ENCODE measurements around the gene FRAS1.

The FRAS1 gene

DNA sequence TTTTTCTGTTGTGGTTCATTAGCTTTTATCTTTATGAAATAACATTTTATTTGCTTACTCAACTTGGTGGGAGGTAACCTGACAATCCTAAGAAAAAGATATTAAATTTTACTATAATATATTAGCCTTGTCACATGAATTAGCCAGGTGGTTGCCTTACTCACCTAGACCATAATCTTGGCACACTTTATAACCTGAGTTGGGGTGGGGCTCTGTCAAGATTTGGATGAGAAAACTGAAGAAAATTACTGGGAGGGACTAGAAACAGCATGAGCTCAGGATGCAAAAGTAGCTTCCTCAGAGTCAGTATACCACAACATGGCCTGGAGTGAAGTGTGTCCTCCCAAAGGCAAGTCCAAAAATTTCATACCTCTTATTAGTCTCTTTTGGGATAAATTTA, 329.6 kb downstream of the FRAS1 start:
- CTCF ChIA-PET = no interaction called here
- TF ChIP-seq ZNF384 (IDR thresholded peaks at IDR 0.05) (no peak), FOXK2 (IDR thresholded peaks at IDR 0.05) (no peak), LEF1 (IDR thresholded peaks at IDR 0.05; ENCODE audit: borderline replicate concordance) (no peak), ARNT (IDR thresholded peaks at IDR 0.05) (no peak), TARDBP (IDR thresholded peaks at IDR 0.05) (no peak), FOXA1 (IDR thresholded peaks at IDR 0.05) (no peak), FOXM1 (IDR thresholded peaks at IDR 0.05; ENCODE audit: borderline replicate concordance) (no peak), BHLHE40 (IDR thresholded peaks at IDR 0.05; ENCODE audit: borderline replicate concordance) (no peak), SP1 (IDR thresholded peaks at IDR 0.05) (no peak), ELF4 (IDR thresholded peaks at IDR 0.05) (no peak), NFRKB (IDR thresholded peaks at IDR 0.05) (no peak), SUZ12 (IDR thresholded peaks at IDR 0.05) (no peak), CTBP1 (IDR thresholded peaks at IDR 0.05; ENCODE audit: borderline replicate concordance) (no peak), L3MBTL2 (conservative IDR thresholded peaks at IDR 0.05) (no peak), HDGF (IDR thresholded peaks at IDR 0.05; ENCODE audit: borderline replicate concordance) (no peak)
- TF ChIP-seq, protein P1, sequence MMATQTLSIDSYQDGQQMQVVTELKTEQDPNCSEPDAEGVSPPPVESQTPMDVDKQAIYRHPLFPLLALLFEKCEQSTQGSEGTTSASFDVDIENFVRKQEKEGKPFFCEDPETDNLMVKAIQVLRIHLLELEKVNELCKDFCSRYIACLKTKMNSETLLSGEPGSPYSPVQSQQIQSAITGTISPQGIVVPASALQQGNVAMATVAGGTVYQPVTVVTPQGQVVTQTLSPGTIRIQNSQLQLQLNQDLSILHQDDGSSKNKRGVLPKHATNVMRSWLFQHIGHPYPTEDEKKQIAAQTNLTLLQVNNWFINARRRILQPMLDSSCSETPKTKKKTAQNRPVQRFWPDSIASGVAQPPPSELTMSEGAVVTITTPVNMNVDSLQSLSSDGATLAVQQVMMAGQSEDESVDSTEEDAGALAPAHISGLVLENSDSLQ (IDR thresholded peaks at IDR 0.05) = no peak
- POLR2A ChIA-PET = no interaction called here
- DNase-seq (ENCODE audit: extremely low spot score) = no peak

DNA sequence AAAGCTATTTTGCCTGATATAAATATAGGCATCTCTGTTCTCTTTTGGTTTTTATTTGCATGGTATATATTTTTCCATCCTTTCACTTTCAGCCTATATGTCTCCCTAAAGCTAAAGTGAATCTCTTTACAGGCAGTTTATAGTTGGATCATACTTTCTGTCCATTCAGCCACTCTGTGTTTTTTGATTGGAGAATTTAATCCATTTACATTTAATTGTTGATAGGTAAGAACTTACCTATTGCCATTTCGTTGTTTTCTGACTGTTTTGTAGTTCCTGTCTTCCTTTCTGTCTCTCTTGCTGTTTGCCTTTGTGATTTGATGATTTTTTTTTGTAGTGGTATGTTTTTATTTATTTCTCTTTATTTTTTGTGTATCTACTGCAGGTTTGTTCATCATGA, 338.5 kb downstream of the FRAS1 start:
- ChIA-PET CTCF (no interaction called here), POLR2A (no interaction called here)
- DNase-seq (ENCODE audit: extremely low spot score) = no peak
- TF ChIP-seq L3MBTL2 (conservative IDR thresholded peaks at IDR 0.05) (no peak), FOXK2 (IDR thresholded peaks at IDR 0.05) (no peak), FOXA1 (IDR thresholded peaks at IDR 0.05) (no peak)

GRCh38 chr4:78396613-78397291, 339.6 kb downstream of the FRAS1 start:
- ChIA-PET CTCF (no interaction called here), POLR2A (no interaction called here)
- TF ChIP-seq ARNT (IDR thresholded peaks at IDR 0.05) (no peak), TARDBP (IDR thresholded peaks at IDR 0.05) (no peak), L3MBTL2 (conservative IDR thresholded peaks at IDR 0.05) (no peak), SUZ12 (IDR thresholded peaks at IDR 0.05) (no peak), CTBP1 (IDR thresholded peaks at IDR 0.05; ENCODE audit: borderline replicate concordance) (no peak), ZNF384 (IDR thresholded peaks at IDR 0.05) (no peak), SP1 (IDR thresholded peaks at IDR 0.05) (no peak), NFRKB (IDR thresholded peaks at IDR 0.05) (no peak), LEF1 (IDR thresholded peaks at IDR 0.05; ENCODE audit: borderline replicate concordance) (no peak), HDGF (IDR thresholded peaks at IDR 0.05; ENCODE audit: borderline replicate concordance) (no peak), FOXM1 (IDR thresholded peaks at IDR 0.05; ENCODE audit: borderline replicate concordance) (no peak), ELF4 (IDR thresholded peaks at IDR 0.05) (no peak), BHLHE40 (IDR thresholded peaks at IDR 0.05; ENCODE audit: borderline replicate concordance) (no peak), FOXA1 (IDR thresholded peaks at IDR 0.05) (no peak), FOXK2 (IDR thresholded peaks at IDR 0.05) (no peak)
- TF ChIP-seq, protein P1 (IDR thresholded peaks at IDR 0.05) = no peak
- DNase-seq (ENCODE audit: extremely low spot score) = no peak

DNA sequence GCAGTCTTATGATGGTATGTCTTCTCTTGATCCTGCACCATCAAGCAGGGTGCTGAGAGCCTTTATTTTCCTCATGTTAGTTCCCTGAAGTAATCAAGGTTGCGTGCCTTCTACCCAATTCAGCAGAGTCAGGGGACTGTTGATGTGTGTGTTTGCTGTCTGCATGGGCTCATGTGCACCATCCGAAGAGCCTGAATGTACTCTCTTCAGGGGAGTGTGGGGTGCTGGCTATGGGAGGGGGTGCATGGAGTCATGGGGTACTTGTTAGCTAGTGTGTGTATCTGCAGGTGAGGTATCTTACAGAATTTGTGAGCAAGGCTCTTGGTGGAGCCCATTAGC, 340.1 kb downstream of the FRAS1 start:
- no peak for DNase-seq (ENCODE audit: extremely low spot score)
- CTCF ChIA-PET = no interaction called here
- TF ChIP-seq LEF1 (IDR thresholded peaks at IDR 0.05; ENCODE audit: borderline replicate concordance) (no peak), TARDBP (IDR thresholded peaks at IDR 0.05) (no peak), CTBP1 (IDR thresholded peaks at IDR 0.05; ENCODE audit: borderline replicate concordance) (no peak), BHLHE40 (IDR thresholded peaks at IDR 0.05; ENCODE audit: borderline replicate concordance) (no peak), L3MBTL2 (conservative IDR thresholded peaks at IDR 0.05) (no peak), FOXM1 (IDR thresholded peaks at IDR 0.05; ENCODE audit: borderline replicate concordance) (no peak), SUZ12 (IDR thresholded peaks at IDR 0.05) (no peak), SP1 (IDR thresholded peaks at IDR 0.05) (no peak), NFRKB (IDR thresholded peaks at IDR 0.05) (no peak), ELF4 (IDR thresholded peaks at IDR 0.05) (no peak), ARNT (IDR thresholded peaks at IDR 0.05) (no peak), ZNF384 (IDR thresholded peaks at IDR 0.05) (no peak), HDGF (IDR thresholded peaks at IDR 0.05; ENCODE audit: borderline replicate concordance) (no peak), FOXK2 (IDR thresholded peaks at IDR 0.05) (no peak), FOXA1 (IDR thresholded peaks at IDR 0.05) (no peak)
- TF ChIP-seq, protein P1 (IDR thresholded peaks at IDR 0.05) = no peak
- POLR2A ChIA-PET = no interaction called here

GRCh38 chr4:78409612-78410202, 352.6 kb downstream of the FRAS1 start:
- no peak for DNase-seq (ENCODE audit: extremely low spot score)
- POLR2A ChIA-PET = no interaction called here
- CTCF ChIA-PET = no interaction called here

More at GRCh38 chr4:78409612-78410202, 352.6 kb downstream of the FRAS1 start:
- no peak for TF ChIP-seq ARNT (IDR thresholded peaks at IDR 0.05)
- TF ChIP-seq LEF1 (IDR thresholded peaks at IDR 0.05; ENCODE audit: borderline replicate concordance) = no peak
- TF ChIP-seq, protein P1 (IDR thresholded peaks at IDR 0.05) = no peak
- TF ChIP-seq HDGF (IDR thresholded peaks at IDR 0.05; ENCODE audit: borderline replicate concordance) = no peak
- no peak for TF ChIP-seq NFRKB (IDR thresholded peaks at IDR 0.05)

Measured in HEK293T (cell line).